ENCODE measurements around the gene RASAL2. TPM values are rescaled to one million over a fixed set of nuclear protein-coding genes. Genes with fewer than 3 reads are reported as not detected.

RASAL2 gene
- total RNA-seq, 1 experiment from 2014 or later = 56.9 TPM

DNA sequence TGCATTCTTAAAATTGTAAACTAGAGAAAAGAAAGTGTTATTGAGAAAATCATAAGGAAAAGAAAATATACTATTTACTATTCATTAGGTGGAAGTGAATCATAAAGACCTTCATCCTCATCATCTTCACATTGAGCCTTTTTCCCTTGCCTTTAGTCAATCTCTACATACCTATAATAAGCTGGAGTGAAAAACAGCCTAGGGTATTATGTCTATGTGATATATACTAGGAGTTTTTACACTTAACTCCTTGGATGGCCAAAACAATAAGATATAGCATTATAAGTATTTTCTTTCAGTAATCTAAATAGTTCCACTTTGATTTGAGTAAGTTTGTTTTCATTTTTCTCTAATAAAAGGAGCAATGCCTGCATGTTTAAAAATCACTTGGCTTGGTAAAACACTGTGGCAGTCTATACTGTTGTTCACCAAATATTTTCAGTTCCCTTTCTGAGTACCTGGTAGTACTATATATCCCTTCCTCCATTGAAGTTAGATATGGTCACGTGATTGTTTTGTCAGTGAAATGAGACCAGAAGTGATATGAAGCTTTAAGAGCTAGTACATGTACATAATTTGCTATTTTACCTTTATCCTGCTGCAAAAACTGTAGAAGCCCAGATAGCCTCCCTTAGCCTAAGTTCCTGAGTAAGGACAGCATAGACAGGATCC is 324.5 kb downstream of the RASAL2 start:
- ChIA-PET CTCF (interaction anchor here (0.6 to 3.4 kb wide), 5 partner anchors 12 to 334 kb away, joined by 3 to 16 read pairs (median 4); no protein-coding TSS in a partner anchor), POLR2A (interaction anchor here (0.6 to 1.4 kb wide), 9 partner anchors 7 to 123 kb away, joined by 3 to 5 read pairs (median 3); no protein-coding TSS in a partner anchor)
- intact Hi-C loops (cut with micrococcal nuclease) = no loop called here
- Mint-ChIP-seq H3K9me3 (ENCODE audit: unreplicated experiment) (peaks cover 10% of the 10 kb centered on the region), H3K27me3 (ENCODE audit: insufficient read depth, unreplicated experiment) (no peaks in the 10 kb centered on the region), H3K36me3 (ENCODE audit: insufficient read depth, unreplicated experiment) (no peaks in the 10 kb centered on the region), H3K27ac (ENCODE audit: low read depth, unreplicated experiment) (peak overlapping the region; percentile 17), H3K4me1 (ENCODE audit: insufficient read depth, unreplicated experiment) (peaks cover 9% of the 10 kb centered on the region), H3K4me3 (ENCODE audit: unreplicated experiment) (no peak overlapping the region)
- no TSS peak for BruUV-seq (replicated peaks)
- DNase-seq (ENCODE audit: unreplicated experiment) = no peak
- TF ChIP-seq, protein P1, sequence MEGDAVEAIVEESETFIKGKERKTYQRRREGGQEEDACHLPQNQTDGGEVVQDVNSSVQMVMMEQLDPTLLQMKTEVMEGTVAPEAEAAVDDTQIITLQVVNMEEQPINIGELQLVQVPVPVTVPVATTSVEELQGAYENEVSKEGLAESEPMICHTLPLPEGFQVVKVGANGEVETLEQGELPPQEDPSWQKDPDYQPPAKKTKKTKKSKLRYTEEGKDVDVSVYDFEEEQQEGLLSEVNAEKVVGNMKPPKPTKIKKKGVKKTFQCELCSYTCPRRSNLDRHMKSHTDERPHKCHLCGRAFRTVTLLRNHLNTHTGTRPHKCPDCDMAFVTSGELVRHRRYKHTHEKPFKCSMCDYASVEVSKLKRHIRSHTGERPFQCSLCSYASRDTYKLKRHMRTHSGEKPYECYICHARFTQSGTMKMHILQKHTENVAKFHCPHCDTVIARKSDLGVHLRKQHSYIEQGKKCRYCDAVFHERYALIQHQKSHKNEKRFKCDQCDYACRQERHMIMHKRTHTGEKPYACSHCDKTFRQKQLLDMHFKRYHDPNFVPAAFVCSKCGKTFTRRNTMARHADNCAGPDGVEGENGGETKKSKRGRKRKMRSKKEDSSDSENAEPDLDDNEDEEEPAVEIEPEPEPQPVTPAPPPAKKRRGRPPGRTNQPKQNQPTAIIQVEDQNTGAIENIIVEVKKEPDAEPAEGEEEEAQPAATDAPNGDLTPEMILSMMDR (IDR thresholded peaks at IDR 0.05; ENCODE audit: unreplicated experiment) = no peak

GRCh38 chr1:178434360-178434759 is 340.5 kb downstream of the RASAL2 start:
- Mint-ChIP-seq H3K27me3 (ENCODE audit: insufficient read depth, unreplicated experiment) (no peaks in the 10 kb centered on the region), H3K36me3 (ENCODE audit: insufficient read depth, unreplicated experiment) (peaks cover 4% of the 10 kb centered on the region), H3K4me3 (ENCODE audit: unreplicated experiment) (no peak overlapping the region), H3K27ac (ENCODE audit: low read depth, unreplicated experiment) (no peak overlapping the region), H3K4me1 (ENCODE audit: insufficient read depth, unreplicated experiment) (peaks cover 6% of the 10 kb centered on the region), H3K9me3 (ENCODE audit: unreplicated experiment) (no peaks in the 10 kb centered on the region)
- TF ChIP-seq, protein P1 (IDR thresholded peaks at IDR 0.05; ENCODE audit: unreplicated experiment) = no peak
- intact Hi-C loops (cut with micrococcal nuclease) = no loop called here
- no peak for DNase-seq (ENCODE audit: unreplicated experiment)
- CTCF ChIA-PET = interaction anchor here (0.6 to 2.0 kb wide), 12 partner anchors 17 to 792 kb away, joined by 3 to 14 read pairs (median 4); no protein-coding TSS in a partner anchor
- BruUV-seq (replicated peaks) = no TSS peak
- POLR2A ChIA-PET = interaction anchor here (0.6 to 2.2 kb wide), 11 partner anchors 9 to 377 kb away, joined by 3 to 14 read pairs (median 5); no protein-coding TSS in a partner anchor

GRCh38 chr1:178434899-178435435 is 341.1 kb downstream of the RASAL2 start:
- ChIA-PET CTCF (interaction anchor here (0.6 to 2.0 kb wide), 12 partner anchors 30 to 982 kb away, joined by 3 to 14 read pairs (median 4); no protein-coding TSS in a partner anchor), POLR2A (interaction anchor here (0.6 to 2.2 kb wide), 9 partner anchors 9 to 377 kb away, joined by 3 to 14 read pairs (median 5); no protein-coding TSS in a partner anchor)
- TF ChIP-seq, protein P1 (IDR thresholded peaks at IDR 0.05; ENCODE audit: unreplicated experiment) = no peak
- Mint-ChIP-seq H3K4me1 (ENCODE audit: insufficient read depth, unreplicated experiment) (peaks cover 6% of the 10 kb centered on the region), H3K9me3 (ENCODE audit: unreplicated experiment) (no peaks in the 10 kb centered on the region), H3K27ac (ENCODE audit: low read depth, unreplicated experiment) (no peak overlapping the region), H3K4me3 (ENCODE audit: unreplicated experiment) (no peak overlapping the region), H3K27me3 (ENCODE audit: insufficient read depth, unreplicated experiment) (no peaks in the 10 kb centered on the region), H3K36me3 (ENCODE audit: insufficient read depth, unreplicated experiment) (peaks cover 10% of the 10 kb centered on the region)
- intact Hi-C loops (cut with micrococcal nuclease) = no loop called here
- DNase-seq (ENCODE audit: unreplicated experiment) = no peak
- BruUV-seq (replicated peaks) = no TSS peak

DNA sequence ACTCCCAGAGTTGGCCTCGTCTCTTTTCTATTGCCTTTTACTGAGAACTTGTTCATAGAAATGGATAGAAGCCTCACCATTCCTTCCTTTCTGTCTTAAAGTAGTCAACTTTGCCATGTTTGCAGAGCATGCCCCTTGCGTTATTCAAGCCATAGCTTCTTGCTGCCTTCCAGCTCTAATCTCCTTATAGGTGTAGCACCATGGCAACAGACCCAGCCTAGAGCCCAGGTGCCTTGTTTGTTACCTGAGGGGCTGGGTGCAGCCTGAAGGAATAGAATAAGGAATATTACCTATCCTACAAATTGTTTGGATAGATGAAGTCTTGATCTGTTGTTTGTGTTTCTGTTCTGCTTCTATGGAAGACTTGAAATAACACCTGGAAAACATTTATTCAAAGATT is 343.0 kb downstream of the RASAL2 start:
- ChIA-PET POLR2A (interaction anchor here (1.6 kb wide), 1 partner anchor 13 kb away, joined by 3 read pairs; no protein-coding TSS in a partner anchor), CTCF (interaction anchor here (0.9 to 2.5 kb wide), 3 partner anchors 11 to 137 kb away, joined by 4 to 8 read pairs (median 6); no protein-coding TSS in a partner anchor)
- Mint-ChIP-seq H3K4me3 (ENCODE audit: unreplicated experiment) (no peak overlapping the region), H3K36me3 (ENCODE audit: insufficient read depth, unreplicated experiment) (peaks cover 20% of the 10 kb centered on the region), H3K9me3 (ENCODE audit: unreplicated experiment) (no peaks in the 10 kb centered on the region), H3K27me3 (ENCODE audit: insufficient read depth, unreplicated experiment) (no peaks in the 10 kb centered on the region), H3K4me1 (ENCODE audit: insufficient read depth, unreplicated experiment) (peaks cover 6% of the 10 kb centered on the region), H3K27ac (ENCODE audit: low read depth, unreplicated experiment) (no peak overlapping the region)
- intact Hi-C loops (cut with micrococcal nuclease) = no loop called here
- TF ChIP-seq, protein P1 (IDR thresholded peaks at IDR 0.05; ENCODE audit: unreplicated experiment) = no peak
- no TSS peak for BruUV-seq (replicated peaks)
- no peak for DNase-seq (ENCODE audit: unreplicated experiment)

Data from MCF 10A (cell line).